Fibroblast of skin of right biceps (primary cell): Measurements from ENCODE around the gene AFF1.
A peak's percentile ranks its signal among the peaks of the same experiment; 100 is the strongest.
"Not testable (repeated sequence)": the region's sequence is repeated elsewhere in the genome, so short reads cannot be mapped to it uniquely, and the experiment has no call there.

Experiments used
- DNase-seq: peaks from one replicate; pipeline ENCODE4 v3.0.0-alpha.2; 2013

Gene AFF1

GRCh38 chr4:87121341-87122065, 186.7 kb downstream of the AFF1 start:
- DNase-seq, result no peak

GRCh38 chr4:87122252-87122651, 187.4 kb downstream of the AFF1 start:
- no peak for DNase-seq

GRCh38 chr4:87126056-87126455, 191.2 kb downstream of the AFF1 start:
- DNase-seq, result no peak

GRCh38 chr4:87128006-87128705, 193.3 kb downstream of the AFF1 start:
- DNase-seq, result no peak

- DNase-seq, result no peak
Measured at GRCh38 chr4:87129681-87130080, 194.9 kb downstream of the AFF1 start.

GRCh38 chr4:87130985-87131703, 196.3 kb downstream of the AFF1 start:
- no peak for DNase-seq

GRCh38 chr4:87132035-87132434, 197.2 kb downstream of the AFF1 start:
- DNase-seq, result no peak

- no peak for DNase-seq
Measured at GRCh38 chr4:87133183-87133582, 198.4 kb downstream of the AFF1 start.

GRCh38 chr4:87134122-87134521, 199.3 kb downstream of the AFF1 start:
- no peak for DNase-seq

- DNase-seq, result no peak
Measured at GRCh38 chr4:87141428-87141827, 206.6 kb downstream of the AFF1 start.

GRCh38 chr4:87144356-87144755, 209.5 kb downstream of the AFF1 start:
- DNase-seq, result no peak

GRCh38 chr4:87145934-87146333, 211.1 kb downstream of the AFF1 start:
- not testable (repeated sequence) for DNase-seq

GRCh38 chr4:87147116-87147515, 212.3 kb downstream of the AFF1 start:
- DNase-seq, result no peak

GRCh38 chr4:87150498-87151261, 215.9 kb downstream of the AFF1 start:
- DNase-seq, result peak; percentile 74

GRCh38 chr4:87151730-87152129, 216.9 kb downstream of the AFF1 start:
- DNase-seq, result no peak

GRCh38 chr4:87152310-87153041, 217.7 kb downstream of the AFF1 start:
- DNase-seq, result no peak

- no peak for DNase-seq
Measured at GRCh38 chr4:87153078-87153870, 218.5 kb downstream of the AFF1 start.

GRCh38 chr4:87165892-87166291, 231.1 kb downstream of the AFF1 start:
- no peak for DNase-seq

GRCh38 chr4:87166296-87166854, 231.6 kb downstream of the AFF1 start:
- no peak for DNase-seq

GRCh38 chr4:87171944-87172343, 237.1 kb downstream of the AFF1 start:
- DNase-seq, result no peak

GRCh38 chr4:87174672-87175071, 239.9 kb downstream of the AFF1 start:
- DNase-seq, result no peak
